ENCODE measurements around the gene FAM81A. TPM values are rescaled to one million over a fixed set of nuclear protein-coding genes. Genes with fewer than 3 reads are reported as not detected.
A peak's percentile ranks its signal among the peaks of the same experiment; 100 is the strongest.

The FAM81A gene
- total and polyA plus RNA-seq, 2 donors (not counting 1 experiment from before 2014, with no cell fraction given) = 0.24 to 0.33 TPM

GRCh38 chr15:59557581-59557980 lies 119.6 kb downstream of the FAM81A start:
- Histone ChIP-seq H3K4me1 (ENCODE audit: control insufficient read depth, extremely low read depth, insufficient read depth, low read length) (no peaks in the 10 kb centered on the region), H2AFZ (ENCODE audit: low read length) (no peak overlapping the region)
- TF ChIP-seq, protein P1, sequence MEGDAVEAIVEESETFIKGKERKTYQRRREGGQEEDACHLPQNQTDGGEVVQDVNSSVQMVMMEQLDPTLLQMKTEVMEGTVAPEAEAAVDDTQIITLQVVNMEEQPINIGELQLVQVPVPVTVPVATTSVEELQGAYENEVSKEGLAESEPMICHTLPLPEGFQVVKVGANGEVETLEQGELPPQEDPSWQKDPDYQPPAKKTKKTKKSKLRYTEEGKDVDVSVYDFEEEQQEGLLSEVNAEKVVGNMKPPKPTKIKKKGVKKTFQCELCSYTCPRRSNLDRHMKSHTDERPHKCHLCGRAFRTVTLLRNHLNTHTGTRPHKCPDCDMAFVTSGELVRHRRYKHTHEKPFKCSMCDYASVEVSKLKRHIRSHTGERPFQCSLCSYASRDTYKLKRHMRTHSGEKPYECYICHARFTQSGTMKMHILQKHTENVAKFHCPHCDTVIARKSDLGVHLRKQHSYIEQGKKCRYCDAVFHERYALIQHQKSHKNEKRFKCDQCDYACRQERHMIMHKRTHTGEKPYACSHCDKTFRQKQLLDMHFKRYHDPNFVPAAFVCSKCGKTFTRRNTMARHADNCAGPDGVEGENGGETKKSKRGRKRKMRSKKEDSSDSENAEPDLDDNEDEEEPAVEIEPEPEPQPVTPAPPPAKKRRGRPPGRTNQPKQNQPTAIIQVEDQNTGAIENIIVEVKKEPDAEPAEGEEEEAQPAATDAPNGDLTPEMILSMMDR (conservative IDR thresholded peaks at IDR 0.05 in 1 of 2, IDR thresholded peaks at IDR 0.05 in 1 of 2; ENCODE audit: low read depth in 1 of 2, low read length in 2 of 2) = no peak

DNA sequence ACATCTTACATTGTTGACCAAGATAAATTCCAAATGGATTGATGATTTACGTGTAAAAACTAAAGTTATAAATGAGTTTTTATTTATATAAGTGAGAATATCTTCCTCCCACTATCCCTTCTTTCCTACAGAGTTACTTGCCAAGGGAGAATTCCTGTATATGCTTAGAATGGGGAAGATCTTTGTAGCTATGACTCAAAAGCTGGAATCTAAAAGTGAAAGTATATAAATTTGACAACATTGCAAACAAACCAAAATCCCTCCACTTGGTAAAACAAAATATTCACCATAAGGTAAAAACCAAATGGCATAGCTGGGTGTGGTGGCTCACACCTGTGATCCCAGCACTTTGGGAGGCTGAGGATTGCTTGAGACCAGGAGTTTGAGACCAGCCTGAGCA lies 120.9 kb downstream of the FAM81A start:
- Histone ChIP-seq H3K27me3 (ENCODE audit: control insufficient read depth, insufficient read depth, low read length) (no peaks in the 10 kb centered on the region), H3K36me3 (ENCODE audit: control insufficient read depth, insufficient read depth, low read length) (no peaks in the 10 kb centered on the region), H2AFZ (ENCODE audit: low read length) (no peak overlapping the region), H3K9ac (ENCODE audit: insufficient read depth, low read length) (no peak overlapping the region), H3K4me1 (ENCODE audit: control insufficient read depth, extremely low read depth, insufficient read depth, low read length) (no peaks in the 10 kb centered on the region), H3K9me3 (ENCODE audit: control insufficient read depth, insufficient read depth, low read depth, low read length) (no peaks in the 10 kb centered on the region), H3K4me3 (replicated peaks in 1 of 4; ENCODE audit: control extremely low read depth in 1 of 4, insufficient read depth in 1 of 4, low read depth in 3 of 4, low read length in 4 of 4) (no peak overlapping the region), H3K79me2 (ENCODE audit: control insufficient read depth, insufficient read depth, low read length) (no peaks in the 10 kb centered on the region), H3K4me2 (ENCODE audit: extremely low read depth, insufficient read depth, low read length) (no peak overlapping the region), H3K27ac (ENCODE audit: insufficient read depth, low read length) (no peak overlapping the region), H4K20me1 (ENCODE audit: control insufficient read depth, extremely low read depth, insufficient read depth, low read length) (no peaks in the 10 kb centered on the region)
- DNase-seq (ENCODE audit: low read depth in 2 of 2) = peak in 1 of 2 donors; percentile 9
- TF ChIP-seq, protein P1 (conservative IDR thresholded peaks at IDR 0.05 in 1 of 2, IDR thresholded peaks at IDR 0.05 in 1 of 2; ENCODE audit: low read depth in 1 of 2, low read length in 2 of 2) = no peak
- no peak for TF ChIP-seq EZH2 (IDR thresholded peaks at IDR 0.05; ENCODE audit: low read length, missing control alignments)

More at GRCh38 chr15:59557581-59557980, 119.6 kb downstream of the FAM81A start:
- Histone ChIP-seq H3K4me3 (replicated peaks in 1 of 4; ENCODE audit: control extremely low read depth in 1 of 4, insufficient read depth in 1 of 4, low read depth in 3 of 4, low read length in 4 of 4) (no peak overlapping the region), H3K79me2 (ENCODE audit: control insufficient read depth, insufficient read depth, low read length) (no peaks in the 10 kb centered on the region), H3K9ac (ENCODE audit: insufficient read depth, low read length) (no peak overlapping the region), H3K4me2 (ENCODE audit: extremely low read depth, insufficient read depth, low read length) (no peak overlapping the region), H3K27ac (ENCODE audit: insufficient read depth, low read length) (no peak overlapping the region), H3K9me3 (ENCODE audit: control insufficient read depth, insufficient read depth, low read depth, low read length) (no peaks in the 10 kb centered on the region), H3K27me3 (ENCODE audit: control insufficient read depth, insufficient read depth, low read length) (no peaks in the 10 kb centered on the region), H3K36me3 (ENCODE audit: control insufficient read depth, insufficient read depth, low read length) (no peaks in the 10 kb centered on the region), H4K20me1 (ENCODE audit: control insufficient read depth, extremely low read depth, insufficient read depth, low read length) (no peaks in the 10 kb centered on the region)
- no peak for DNase-seq (ENCODE audit: low read depth in 2 of 2)

DNA sequence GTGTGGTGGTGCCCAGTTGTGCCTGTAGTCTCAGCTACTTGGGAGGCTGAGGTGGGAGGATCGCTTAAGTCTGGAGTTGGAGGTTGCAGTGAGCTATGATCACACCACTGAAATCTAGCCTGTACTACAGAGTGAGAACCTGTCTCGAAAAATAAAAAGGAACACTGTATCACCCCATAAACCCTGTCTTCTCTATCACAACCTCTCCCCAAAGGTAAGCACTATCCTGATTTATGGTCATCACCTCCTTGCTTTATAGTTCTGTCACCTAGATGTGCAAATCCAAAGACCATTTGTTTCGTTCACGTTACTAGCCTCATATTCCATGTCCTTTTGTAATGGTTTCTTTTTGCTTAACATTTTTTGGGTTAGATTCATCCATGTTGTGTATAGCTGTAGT lies 123.6 kb downstream of the FAM81A start:
- no peaks in the 10 kb centered on the region for H4K20me1 ChIP-seq (ENCODE audit: control insufficient read depth, extremely low read depth, insufficient read depth, low read length)
- no peak overlapping the region for H3K4me3 ChIP-seq (replicated peaks in 1 of 4; ENCODE audit: control extremely low read depth in 1 of 4, insufficient read depth in 1 of 4, low read depth in 3 of 4, low read length in 4 of 4)
- DNase-seq (ENCODE audit: low read depth in 2 of 2) = no peak
- no peak overlapping the region for H2AFZ ChIP-seq (ENCODE audit: low read length)
- no peak overlapping the region for H3K4me2 ChIP-seq (ENCODE audit: extremely low read depth, insufficient read depth, low read length)
- TF ChIP-seq EZH2 (IDR thresholded peaks at IDR 0.05; ENCODE audit: low read length, missing control alignments) = no peak
- no peaks in the 10 kb centered on the region for H3K4me1 ChIP-seq (ENCODE audit: control insufficient read depth, extremely low read depth, insufficient read depth, low read length)
- no peaks in the 10 kb centered on the region for H3K9me3 ChIP-seq (ENCODE audit: control insufficient read depth, insufficient read depth, low read depth, low read length)
- no peak overlapping the region for H3K27ac ChIP-seq (ENCODE audit: insufficient read depth, low read length)
- H3K9ac ChIP-seq (ENCODE audit: insufficient read depth, low read length) = no peak overlapping the region
- no peaks in the 10 kb centered on the region for H3K36me3 ChIP-seq (ENCODE audit: control insufficient read depth, insufficient read depth, low read length)
- no peaks in the 10 kb centered on the region for H3K27me3 ChIP-seq (ENCODE audit: control insufficient read depth, insufficient read depth, low read length)
- no peaks in the 10 kb centered on the region for H3K79me2 ChIP-seq (ENCODE audit: control insufficient read depth, insufficient read depth, low read length)
